ENCODE measurements around the gene AP1G2. TPM values are rescaled to one million over a fixed set of nuclear protein-coding genes. Genes with fewer than 3 reads are reported as not detected.

Gene AP1G2
- total RNA-seq, 1 donor from 2014 or later, result 56.2 TPM

DNA sequence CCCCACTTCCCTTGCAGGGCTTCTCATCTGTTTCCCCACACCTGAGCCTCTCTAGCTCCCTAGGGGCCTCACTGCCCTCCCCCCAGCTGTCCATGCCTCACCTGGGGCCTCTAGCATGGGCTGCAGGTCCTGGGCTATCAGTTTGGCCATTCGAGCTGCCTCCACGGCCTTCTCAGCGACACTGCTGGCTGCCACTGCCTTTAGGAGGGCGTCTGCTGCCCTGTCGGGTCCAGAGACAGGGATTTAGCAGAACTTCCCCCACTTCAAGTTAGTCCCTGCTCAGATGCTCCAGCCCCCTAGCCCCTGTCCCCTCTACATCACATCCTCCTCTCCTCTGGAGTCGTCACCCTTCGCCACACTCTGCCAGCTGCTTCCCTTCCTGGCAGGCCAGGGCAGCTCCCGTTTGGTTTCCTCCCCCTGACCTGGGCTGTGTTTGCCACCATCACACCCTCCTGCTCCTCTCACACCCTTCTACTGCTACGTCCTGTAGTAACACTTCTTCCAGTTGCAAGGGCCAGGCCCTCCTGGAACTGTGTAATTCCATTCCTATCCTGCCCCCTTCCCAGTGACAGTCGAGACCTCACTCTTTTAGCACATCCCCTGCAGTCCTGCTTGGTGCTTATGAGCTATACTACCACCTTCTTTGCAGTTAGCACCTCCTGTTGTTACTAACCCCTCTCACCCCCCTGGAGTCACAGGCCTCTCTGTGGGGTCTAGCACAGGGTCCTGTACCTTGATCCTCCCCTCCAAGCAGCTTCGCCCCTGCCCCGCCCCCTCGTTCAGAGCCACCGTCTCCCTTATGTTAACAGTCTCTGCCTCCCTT lies 4.3 kb upstream of the AP1G2 start:
- H3K27me3 ChIP-seq, result peaks cover 16% of the 10 kb centered on the region
- intact Hi-C loops (cut with DNase I), result no loop called here
- no peaks in the 10 kb centered on the region for H3K36me3 ChIP-seq
- no peak overlapping the region for H3K27ac ChIP-seq
- no peak for DNase-seq (ENCODE audit: low spot score in 2 of 2)
- H3K4me1 ChIP-seq, result peaks cover 0 to 3% of the 10 kb centered on the region in 2 donors
- no peaks in the 10 kb centered on the region for H3K9me3 ChIP-seq
- TF ChIP-seq, protein P1, sequence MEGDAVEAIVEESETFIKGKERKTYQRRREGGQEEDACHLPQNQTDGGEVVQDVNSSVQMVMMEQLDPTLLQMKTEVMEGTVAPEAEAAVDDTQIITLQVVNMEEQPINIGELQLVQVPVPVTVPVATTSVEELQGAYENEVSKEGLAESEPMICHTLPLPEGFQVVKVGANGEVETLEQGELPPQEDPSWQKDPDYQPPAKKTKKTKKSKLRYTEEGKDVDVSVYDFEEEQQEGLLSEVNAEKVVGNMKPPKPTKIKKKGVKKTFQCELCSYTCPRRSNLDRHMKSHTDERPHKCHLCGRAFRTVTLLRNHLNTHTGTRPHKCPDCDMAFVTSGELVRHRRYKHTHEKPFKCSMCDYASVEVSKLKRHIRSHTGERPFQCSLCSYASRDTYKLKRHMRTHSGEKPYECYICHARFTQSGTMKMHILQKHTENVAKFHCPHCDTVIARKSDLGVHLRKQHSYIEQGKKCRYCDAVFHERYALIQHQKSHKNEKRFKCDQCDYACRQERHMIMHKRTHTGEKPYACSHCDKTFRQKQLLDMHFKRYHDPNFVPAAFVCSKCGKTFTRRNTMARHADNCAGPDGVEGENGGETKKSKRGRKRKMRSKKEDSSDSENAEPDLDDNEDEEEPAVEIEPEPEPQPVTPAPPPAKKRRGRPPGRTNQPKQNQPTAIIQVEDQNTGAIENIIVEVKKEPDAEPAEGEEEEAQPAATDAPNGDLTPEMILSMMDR (IDR thresholded peaks at IDR 0.05), result no peak
- no peak overlapping the region for H3K4me3 ChIP-seq

DNA sequence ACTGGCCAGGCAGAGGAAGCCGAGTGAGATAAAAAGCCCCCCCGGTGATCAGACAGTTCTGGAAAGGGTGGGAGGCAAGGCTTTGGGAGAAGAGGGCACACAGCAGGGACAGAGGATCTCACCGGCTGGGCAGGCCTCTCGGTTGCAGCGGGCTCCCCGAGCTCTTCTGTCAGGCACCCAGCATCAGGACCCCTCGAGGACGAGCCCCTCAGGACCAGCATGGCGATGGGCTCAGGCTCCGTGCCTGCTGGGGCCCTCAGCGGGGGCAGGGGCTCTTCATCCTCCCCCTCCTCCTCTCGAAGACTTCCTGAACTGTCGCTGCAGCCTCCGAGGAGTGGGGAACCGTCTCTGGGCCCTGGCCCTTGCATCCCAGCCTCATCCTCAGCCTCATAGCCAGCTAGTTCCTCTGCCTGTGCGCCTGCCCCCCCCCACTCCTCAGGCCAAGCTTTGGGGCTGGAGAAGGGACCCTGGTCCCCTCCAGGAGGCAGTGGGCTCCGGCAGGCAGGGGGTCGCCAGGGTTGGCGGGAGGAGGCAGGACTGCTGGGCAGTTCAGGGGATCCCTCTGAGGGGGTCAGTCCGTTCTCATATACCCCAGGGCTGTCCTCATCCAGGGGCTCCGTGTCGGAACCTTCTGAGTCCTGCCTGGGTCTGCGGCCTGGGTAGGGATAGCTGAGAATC lies 3.4 kb upstream of the AP1G2 start:
- intact Hi-C loops (cut with DNase I), result no loop called here
- DNase-seq (ENCODE audit: low spot score in 2 of 2), result no peak
- Histone ChIP-seq H3K4me3 (no peak overlapping the region), H3K4me1 (peaks cover 0 to 8% of the 10 kb centered on the region in 2 donors), H3K27me3 (peaks cover 10% of the 10 kb centered on the region), H3K9me3 (no peaks in the 10 kb centered on the region), H3K36me3 (no peaks in the 10 kb centered on the region), H3K27ac (no peak overlapping the region)
- TF ChIP-seq, protein P1 (IDR thresholded peaks at IDR 0.05), result no peak

DNA sequence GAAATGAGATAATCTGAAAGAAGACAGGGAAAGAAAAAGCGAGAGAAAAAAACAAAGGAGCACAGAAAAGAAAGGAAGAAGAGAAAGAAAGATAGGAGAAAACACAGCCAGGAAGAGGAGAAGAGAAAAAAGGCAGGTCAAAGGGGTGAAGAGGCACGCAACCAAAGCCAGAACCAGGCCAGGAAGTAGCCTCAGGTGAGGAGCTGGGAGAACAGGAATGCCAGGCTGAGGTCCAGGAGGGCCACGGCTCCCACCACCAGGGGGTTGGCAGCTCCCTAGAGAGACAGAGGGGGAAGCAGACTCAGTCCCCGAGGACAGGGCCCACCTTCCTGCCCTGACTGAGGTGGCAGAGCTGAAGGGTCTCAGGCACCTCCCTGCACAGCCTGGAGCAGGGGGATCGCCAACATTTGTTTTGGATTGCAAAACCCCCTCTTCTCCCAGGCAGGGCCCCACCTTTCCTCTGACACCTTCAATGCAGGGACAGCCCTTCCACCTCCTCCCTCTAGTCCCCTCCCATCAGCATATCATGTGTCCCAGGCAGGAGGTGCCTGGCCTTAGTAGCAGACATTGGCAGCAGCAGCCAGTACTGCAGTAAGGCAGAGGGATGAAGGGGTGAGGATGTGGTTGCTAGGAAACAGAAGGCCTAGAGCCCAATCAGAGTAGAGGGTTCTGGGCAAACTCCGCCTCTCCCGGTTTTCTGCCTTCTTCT lies 2.0 kb upstream of the AP1G2 start:
- Histone ChIP-seq H3K27me3 (peaks cover 3% of the 10 kb centered on the region), H3K27ac (no peak overlapping the region), H3K9me3 (no peaks in the 10 kb centered on the region), H3K36me3 (no peaks in the 10 kb centered on the region), H3K4me1 (peaks cover 0 to 8% of the 10 kb centered on the region in 2 donors), H3K4me3 (no peak overlapping the region)
- TF ChIP-seq, protein P1 (IDR thresholded peaks at IDR 0.05), result no peak
- DNase-seq (ENCODE audit: low spot score in 2 of 2), result no peak
- intact Hi-C loops (cut with DNase I), result loop anchor here (10.0 kb wide), 1 partner anchor 795 kb away; the partner anchor contains the start of gene NFATC4

DNA sequence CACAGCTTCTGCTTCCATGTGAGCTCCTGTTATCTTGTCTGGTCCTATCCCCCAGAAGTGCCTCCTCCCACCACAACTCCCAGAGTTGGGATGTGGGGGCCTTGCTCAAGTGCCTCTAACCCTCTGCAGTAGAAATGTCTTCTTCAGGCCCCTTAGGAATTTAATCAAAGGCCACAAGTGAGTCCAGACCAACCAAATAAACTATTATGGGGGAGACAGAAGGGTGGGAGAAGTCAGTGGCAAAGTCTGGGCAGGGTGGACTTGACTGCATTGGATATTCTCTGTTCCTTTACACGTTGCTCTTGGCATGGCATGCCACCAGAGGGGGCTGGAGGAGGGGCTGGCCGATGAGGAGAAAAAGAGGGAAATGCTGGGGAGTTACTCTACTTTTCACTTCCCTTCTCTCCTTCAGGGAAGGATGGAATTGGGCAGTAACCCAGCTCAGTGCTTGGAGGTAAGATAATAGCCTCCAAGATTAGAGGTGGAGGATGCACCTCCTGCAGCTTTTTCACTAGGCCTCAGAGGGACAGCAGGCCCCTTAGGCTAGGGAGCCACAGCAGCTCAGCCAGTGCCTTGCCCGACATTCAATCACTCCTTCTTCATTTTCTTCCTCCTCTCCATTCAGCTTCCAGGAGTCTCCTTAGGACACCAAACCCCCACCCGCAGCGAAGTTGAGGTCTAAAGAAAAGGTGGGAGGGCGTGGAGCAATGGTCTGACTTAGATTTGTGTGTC lies 1.2 kb upstream of the AP1G2 start:
- TF ChIP-seq, protein P1 (IDR thresholded peaks at IDR 0.05), result peak in 1 of 3 experiments; percentile 29
- no peak overlapping the region for H3K4me3 ChIP-seq
- no peak overlapping the region for H3K27ac ChIP-seq
- intact Hi-C loops (cut with DNase I), result loop anchor here (10.0 kb wide), 1 partner anchor 796 kb away; the partner anchor contains the start of gene NFATC4
- H3K36me3 ChIP-seq, result no peaks in the 10 kb centered on the region
- no peaks in the 10 kb centered on the region for H3K27me3 ChIP-seq
- H3K4me1 ChIP-seq, result peaks cover 0 to 8% of the 10 kb centered on the region in 2 donors
- H3K9me3 ChIP-seq, result no peaks in the 10 kb centered on the region
- peak in 1 of 2 donors; percentile 65 for DNase-seq (ENCODE audit: low spot score in 2 of 2)

Data from ascending aorta (tissue), 2 donors.